Endothelial cell of umbilical vein (primary cell): Measurements from ENCODE around the gene H2AZ2. TPM values are rescaled to one million over a fixed set of nuclear protein-coding genes. Genes with fewer than 3 reads are reported as not detected.

Experiments
- BruUV-seq: library from RNA; stranded (reverse); fragments of 400-500 nt; replicated peaks from 2 replicates; lab custom pipeline; 2021; lab: Mats Ljungman, UMichigan
- CTCF ChIA-PET: fragments of 300-600, 350-600 bp; sonication (Branson Sonifier 250); formaldehyde crosslinking; loops from one replicate; lab custom pipeline; 2021; ENCODE audit warnings: antibody characterized with exemption, inconsistent platforms; lab: Charles Lee
- POLR2A ChIA-PET: fragments of 300-600, 350-600 bp; sonication (Branson Sonifier 250); formaldehyde crosslinking; loops from one replicate; lab custom pipeline; 2021; ENCODE audit warnings: antibody characterized with exemption, inconsistent platforms; lab: Charles Lee
- DNase-seq: peaks from one replicate; pipeline ENCODE4 v3.0.0-alpha.2; 2011; ENCODE audit warnings: low read depth, low spot score
- FAIRE-seq: peaks from 2 replicates; lab custom pipeline; 2011; peaks lifted over from hg19 to GRCh38; lab: Jason Lieb, UNC
- H2AFZ ChIP-seq: 2 replicates; pipeline ENCODE4 v1.6.0; 2012; ENCODE audit warnings: low read depth, low read length, control low read depth, inconsistent platforms
- H3K27ac ChIP-seq: 2 replicates; pipeline ENCODE4 v1.5.1; 2011; ENCODE audit warnings: low read depth, mild to moderate bottlenecking, control low read depth, low read length, moderate library complexity; ENCODE audit not compliant: insufficient read depth
- H3K27me3 ChIP-seq, 2 experiments: 2 replicates each; pipeline versions ENCODE4 v1.6.0 to v1.6.1; 2011; ENCODE audit warnings: low read length in 2 of 2, mixed read lengths in 1 of 2; ENCODE audit not compliant: control insufficient read depth in 2 of 2, insufficient read depth in 2 of 2
- H3K36me3 ChIP-seq, 2 experiments: 2 replicates in 1 of 2; 3 replicates in 1 of 2; pipeline ENCODE4 v1.5.1; 2011; ENCODE audit warnings: low read length in 2 of 2, mild to moderate bottlenecking in 1 of 2, moderate library complexity in 1 of 2; ENCODE audit not compliant: control insufficient read depth in 2 of 2, insufficient read depth in 2 of 2; ENCODE audit errors: extremely low read depth in 1 of 2
- H3K4me1 ChIP-seq: 3 replicates; pipeline ENCODE4 v1.5.1; 2011; ENCODE audit warnings: mild to moderate bottlenecking, low read length; ENCODE audit not compliant: control insufficient read depth, insufficient read depth; ENCODE audit errors: extremely low read depth
- H3K4me2 ChIP-seq: 2 replicates; pipeline ENCODE4 v1.6.1; 2011; ENCODE audit warnings: low read length, control low read depth, mixed read lengths; ENCODE audit not compliant: insufficient read depth
- H3K4me3 ChIP-seq, 3 experiments: fragments of 200-600 bp in 1 of 3; sonication (generic), shearing (Covaris generic) in 1 of 3; replicated peaks in 1 of 3; 2 replicates each; pipeline ENCODE4 v1.5.1; 2011 to 2016; ENCODE audit warnings: control low read depth in 3 of 3, low read length in 3 of 3, mild to moderate bottlenecking in 2 of 3, inconsistent platforms in 1 of 3, low read depth in 1 of 3, moderate library complexity in 1 of 3; ENCODE audit not compliant: insufficient read depth in 1 of 3
- H3K79me2 ChIP-seq: 2 replicates; pipeline ENCODE4 v1.6.0; 2012; ENCODE audit warnings: low read length, inconsistent platforms; ENCODE audit not compliant: control insufficient read depth, insufficient read depth
- H3K9ac ChIP-seq: replicated peaks from 2 replicates; pipeline ENCODE3; 2011; ENCODE audit warnings: low read length, control low read depth; ENCODE audit not compliant: insufficient read depth; ENCODE audit errors: extremely low read depth
- H3K9me1 ChIP-seq: replicated peaks from 3 replicates; pipeline ENCODE4 v1.6.0; 2011; ENCODE audit warnings: mild to moderate bottlenecking, low read length; ENCODE audit not compliant: control insufficient read depth, insufficient read depth; ENCODE audit errors: extremely low read depth
- H3K9me3 ChIP-seq: replicated peaks from 2 replicates; pipeline ENCODE4 v1.5.1; 2012; ENCODE audit warnings: low read length, inconsistent platforms; ENCODE audit not compliant: control insufficient read depth, insufficient read depth
- H4K20me1 ChIP-seq: replicated peaks from 2 replicates; pipeline ENCODE3; 2011; ENCODE audit warnings: mild to moderate bottlenecking, low read length; ENCODE audit not compliant: control insufficient read depth, insufficient read depth; ENCODE audit errors: extremely low read depth
- EZH2 ChIP-seq: IDR thresholded peaks from 2 replicates; pipeline ENCODE4 v1.6.1; 2012; ENCODE audit warnings: borderline replicate concordance, low read depth, mild to moderate bottlenecking, moderate library complexity, low read length, inconsistent platforms; ENCODE audit not compliant: severe bottlenecking
- FOS ChIP-seq: IDR thresholded peaks from 2 replicates; pipeline ENCODE4 v1.6.1; 2011; ENCODE audit warnings: mild to moderate bottlenecking, low read length, moderate library complexity, borderline replicate concordance; ENCODE audit not compliant: insufficient read depth
- GATA2 ChIP-seq: IDR thresholded peaks from 2 replicates; pipeline ENCODE4 v1.7.0; 2011; ENCODE audit warnings: low read depth, mild to moderate bottlenecking, moderate library complexity, mixed read lengths, low read length; ENCODE audit not compliant: insufficient read length, insufficient read depth
- JUN ChIP-seq: IDR thresholded peaks from 2 replicates; pipeline ENCODE4 v1.6.1; 2011; ENCODE audit warnings: borderline replicate concordance, low read depth; ENCODE audit not compliant: insufficient read length, insufficient read depth
- MYC ChIP-seq: IDR thresholded peaks from one replicate; pipeline ENCODE4 v1.6.1; 2011; ENCODE audit warnings: mild to moderate bottlenecking, low read depth, low read length
- POLR2A ChIP-seq: IDR thresholded peaks from 2 replicates; pipeline ENCODE4 v1.6.1; 2012; ENCODE audit warnings: low read depth, mild to moderate bottlenecking, control low read depth, low read length
- POLR2AphosphoS5 ChIP-seq: IDR thresholded peaks from 2 replicates; pipeline ENCODE4 v1.6.1; 2012; ENCODE audit warnings: low read depth, mild to moderate bottlenecking, control low read depth, low read length, moderate library complexity; ENCODE audit not compliant: insufficient read depth
- dilution Hi-C: fragments of 300-500 bp; cut with MboI; formaldehyde crosslinking; loops from one replicate; pipeline ENCODE4 v1.15.0; 2019; ENCODE audit warnings: low sequenced_read_pairs; ENCODE audit not compliant: extremely low pct_ligation_motif_present
- intact Hi-C: fragments of 100-400 bp; cut with micrococcal nuclease; formaldehyde crosslinking; loops from one replicate; pipeline ENCODE4 v1.10.0; 2022
- polyA plus RNA-seq, 4 experiments: library from polyadenylated mRNA; depleted of rRNA in 3 of 4; stranded (reverse) in 3 of 4; unstranded in 1 of 4; fragments of >200 nt; gene quantifications; 2 replicates each; pipeline versions ENCODE4 v1.2.1 to v1.2.3, GENCODE V29; 2011 to 2012; ENCODE audit warnings: missing spikeins in 1 of 4
- total RNA-seq: library from RNA; stranded (reverse); gene quantifications from 2 replicates; pipeline ENCODE4 v1.2.3, GENCODE V29; 2021
- TF ChIP-seq, protein P1 (sequence below): IDR thresholded peaks from 2 replicates; pipeline ENCODE4 v1.6.1; 2011; ENCODE audit not compliant: insufficient read depth, insufficient read length
- TF ChIP-seq, protein P2 (sequence below), 2 donors: IDR thresholded peaks; 1 replicate in 1 of 2; 2 replicates in 1 of 2; pipeline ENCODE4 v1.5.1; 2011; ENCODE audit warnings: low read length in 2 of 2, mild to moderate bottlenecking in 2 of 2, moderate library complexity in 2 of 2, control low read depth in 1 of 2, inconsistent platforms in 1 of 2, low read depth in 1 of 2; ENCODE audit not compliant: insufficient read depth in 1 of 2; ENCODE audit errors: extremely low read depth in 1 of 2

H2AZ2 gene
- total and polyA plus RNA-seq, 2 donors (not counting 3 experiments of a cell fraction or from before 2014, with no cell fraction given): 225 to 232 TPM

DNA sequence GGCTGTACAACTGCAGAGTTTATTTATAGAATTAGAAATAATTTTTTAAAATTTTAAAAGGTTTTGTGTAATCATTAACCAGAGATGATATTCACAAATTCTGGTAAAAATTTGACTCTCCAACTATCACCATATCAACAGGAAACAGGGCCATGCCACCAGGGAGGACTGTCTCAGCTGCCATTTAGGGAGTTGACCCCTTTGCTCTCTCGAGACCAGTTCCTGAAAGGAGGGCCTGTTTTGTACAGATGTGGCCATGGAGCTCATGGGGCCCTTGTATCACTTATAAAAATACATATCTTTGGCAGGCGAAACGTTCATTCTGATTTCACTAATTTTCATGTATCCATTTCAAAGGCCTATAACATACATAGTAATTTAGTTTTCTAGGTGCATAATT, 20.3 kb downstream of the H2AZ2 start:
- no peak for TF ChIP-seq EZH2
- no peak for TF ChIP-seq POLR2A
- TF ChIP-seq JUN: no peak
- no peak for TF ChIP-seq GATA2
- no peak for TF ChIP-seq POLR2AphosphoS5
- TF ChIP-seq FOS: no peak
- TF ChIP-seq, protein P1, sequence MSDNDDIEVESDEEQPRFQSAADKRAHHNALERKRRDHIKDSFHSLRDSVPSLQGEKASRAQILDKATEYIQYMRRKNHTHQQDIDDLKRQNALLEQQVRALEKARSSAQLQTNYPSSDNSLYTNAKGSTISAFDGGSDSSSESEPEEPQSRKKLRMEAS: no peak
- TF ChIP-seq MYC: no peak
- TF ChIP-seq, protein P2, sequence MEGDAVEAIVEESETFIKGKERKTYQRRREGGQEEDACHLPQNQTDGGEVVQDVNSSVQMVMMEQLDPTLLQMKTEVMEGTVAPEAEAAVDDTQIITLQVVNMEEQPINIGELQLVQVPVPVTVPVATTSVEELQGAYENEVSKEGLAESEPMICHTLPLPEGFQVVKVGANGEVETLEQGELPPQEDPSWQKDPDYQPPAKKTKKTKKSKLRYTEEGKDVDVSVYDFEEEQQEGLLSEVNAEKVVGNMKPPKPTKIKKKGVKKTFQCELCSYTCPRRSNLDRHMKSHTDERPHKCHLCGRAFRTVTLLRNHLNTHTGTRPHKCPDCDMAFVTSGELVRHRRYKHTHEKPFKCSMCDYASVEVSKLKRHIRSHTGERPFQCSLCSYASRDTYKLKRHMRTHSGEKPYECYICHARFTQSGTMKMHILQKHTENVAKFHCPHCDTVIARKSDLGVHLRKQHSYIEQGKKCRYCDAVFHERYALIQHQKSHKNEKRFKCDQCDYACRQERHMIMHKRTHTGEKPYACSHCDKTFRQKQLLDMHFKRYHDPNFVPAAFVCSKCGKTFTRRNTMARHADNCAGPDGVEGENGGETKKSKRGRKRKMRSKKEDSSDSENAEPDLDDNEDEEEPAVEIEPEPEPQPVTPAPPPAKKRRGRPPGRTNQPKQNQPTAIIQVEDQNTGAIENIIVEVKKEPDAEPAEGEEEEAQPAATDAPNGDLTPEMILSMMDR (IDR thresholded peaks at IDR 0.05; ENCODE audit: extremely low read depth in 1 of 2, insufficient read depth in 1 of 2, low read depth in 1 of 2, low read length in 2 of 2): no peak
- no peak overlapping the region for H3K9ac ChIP-seq
- DNase-seq: no peak
- no TSS peak for BruUV-seq
- intact Hi-C loops: no loop called here
- H3K9me3 ChIP-seq: no peaks in the 10 kb centered on the region
- ChIA-PET POLR2A (no interaction called here), CTCF (interaction anchor here (1.7 to 1.8 kb wide), 3 partner anchors 20 to 93 kb away, joined by 4 to 10 read pairs (median 7); partner anchors contain the start of gene H2AZ2)
- no peaks in the 10 kb centered on the region for H3K9me1 ChIP-seq
- peaks cover 34% of the 10 kb centered on the region for H3K4me1 ChIP-seq
- no peak overlapping the region for H3K4me2 ChIP-seq
- H3K4me3 ChIP-seq: no peak overlapping the region
- no peaks in the 10 kb centered on the region for H4K20me1 ChIP-seq
- H3K27ac ChIP-seq: no peak overlapping the region
- no peak overlapping the region for H2AFZ ChIP-seq
- no peaks in the 10 kb centered on the region for H3K27me3 ChIP-seq
- no peak for FAIRE-seq
- dilution Hi-C loops: no loop called here
- peaks cover 2% of the 10 kb centered on the region in 2 experiments for H3K36me3 ChIP-seq
- no peaks in the 10 kb centered on the region for H3K79me2 ChIP-seq
